Activated CD4-positive, alpha-beta T cell treated with anti-CD3 and anti-CD28 coated beads, Interleukin-2, amount 50 U/mL, for 4 hours (primary cell): Measurements from ENCODE around the gene ENG.
"Not testable (repeated sequence)": the region's sequence is repeated elsewhere in the genome, so short reads cannot be mapped to it uniquely, and the experiment has no call there.

ENCODE experiments used
- DNase-seq, 2 experiments: peaks; one replicate each; pipeline ENCODE4 v3.0.0-alpha.2; 2020

ENG gene

DNA sequence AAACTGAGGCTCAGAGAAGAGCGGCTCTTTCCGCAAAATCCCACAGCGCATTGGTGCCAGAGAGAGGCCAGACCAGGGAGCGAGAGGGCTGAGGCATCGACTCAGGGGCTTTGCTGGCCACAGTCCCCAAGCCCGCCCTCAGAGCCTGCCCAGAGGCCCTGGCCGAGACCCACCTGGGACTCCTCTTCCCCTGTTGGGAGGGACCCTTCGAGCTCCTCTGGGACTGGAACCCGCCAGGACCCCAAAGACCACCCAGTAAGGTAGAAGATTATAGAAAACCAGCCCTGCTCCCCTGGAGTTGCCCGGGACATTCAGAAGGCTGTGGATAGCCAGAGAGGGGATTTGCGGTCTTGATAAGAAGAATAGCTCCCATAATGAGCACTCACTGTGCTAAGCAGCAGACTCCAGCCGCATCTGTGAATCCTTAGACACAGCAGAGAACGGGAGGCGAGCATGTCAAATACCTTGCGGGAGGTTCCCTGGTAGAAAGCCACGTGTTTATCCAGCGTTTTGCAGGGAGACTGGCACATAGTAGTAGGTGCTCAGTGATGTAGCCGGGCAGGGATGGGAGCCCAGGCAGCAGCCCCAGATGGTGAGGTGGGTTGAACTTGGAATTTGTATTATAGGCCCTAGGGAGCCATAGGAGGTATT is 23.7 kb upstream of the ENG start:
- DNase-seq, result no peak

DNA sequence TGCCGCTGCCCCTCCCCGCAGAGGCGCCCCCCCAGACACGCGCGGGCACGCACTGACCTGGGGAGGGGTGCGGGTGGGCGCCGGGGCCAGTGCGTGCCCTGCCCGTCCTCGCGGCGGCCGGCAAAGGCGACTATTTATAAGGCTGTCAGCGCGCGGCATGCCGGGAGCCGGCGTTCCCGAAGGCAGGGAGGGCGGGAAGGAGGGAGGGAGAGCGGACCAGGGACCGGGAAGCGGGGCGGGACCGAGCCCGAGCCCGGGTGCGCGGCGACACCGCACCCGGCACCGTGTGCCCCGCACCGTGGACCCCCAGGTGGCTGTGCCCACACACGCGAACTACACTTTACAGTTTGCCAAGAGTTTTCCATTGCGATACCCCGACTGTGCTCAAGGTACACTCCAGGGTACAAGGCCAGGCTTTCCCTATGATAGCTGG is 23.1 kb upstream of the ENG start, which contains the start of gene AK1:
TSS of gene AK1 (minus strand) at position 110 of the 433 bp plus-strand sequence. CDS start 3,058 bp downstream, outside the sequence.
- no peak for DNase-seq

- DNase-seq, result no peak
Observed at GRCh38 chr9:127876764-127877562, 22.5 kb upstream of the ENG start.

- no peak for DNase-seq
Observed at GRCh38 chr9:127876026-127876763, 21.7 kb upstream of the ENG start.

DNA sequence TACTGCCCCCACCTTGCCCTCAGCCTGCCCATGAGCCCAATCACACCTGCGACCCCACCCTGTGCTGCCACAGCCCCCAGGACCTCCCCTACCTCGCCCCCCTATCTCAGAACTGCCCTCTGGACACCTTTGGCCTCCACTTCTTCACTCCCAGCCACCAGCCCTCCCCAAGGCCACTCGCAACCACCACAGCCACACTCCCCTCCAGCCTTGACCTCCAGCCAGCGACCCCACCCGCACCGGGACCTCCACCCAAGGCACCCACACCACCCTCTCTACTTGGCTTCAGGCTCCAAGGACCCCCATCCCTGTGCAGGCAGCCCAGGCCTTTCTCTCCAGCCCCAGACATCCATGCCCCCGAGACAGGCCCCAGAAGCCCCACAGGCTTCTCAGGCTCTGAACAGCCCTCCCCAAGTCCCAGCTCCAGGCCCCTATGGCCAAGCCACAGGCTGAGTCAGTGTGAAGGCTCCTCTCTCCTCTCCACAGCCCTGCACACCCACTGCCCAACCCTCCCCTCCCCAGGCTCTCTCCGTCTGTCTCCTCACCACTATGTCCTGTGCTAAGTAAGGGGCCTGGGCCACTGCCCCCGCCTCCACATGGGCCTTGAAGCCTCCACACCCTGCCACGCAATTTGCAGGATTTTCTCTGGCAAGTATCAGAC is 21.0 kb upstream of the ENG start:
- DNase-seq, result no peak

- no peak for DNase-seq
Observed at GRCh38 chr9:127874301-127875221, 20.1 kb upstream of the ENG start.

DNA sequence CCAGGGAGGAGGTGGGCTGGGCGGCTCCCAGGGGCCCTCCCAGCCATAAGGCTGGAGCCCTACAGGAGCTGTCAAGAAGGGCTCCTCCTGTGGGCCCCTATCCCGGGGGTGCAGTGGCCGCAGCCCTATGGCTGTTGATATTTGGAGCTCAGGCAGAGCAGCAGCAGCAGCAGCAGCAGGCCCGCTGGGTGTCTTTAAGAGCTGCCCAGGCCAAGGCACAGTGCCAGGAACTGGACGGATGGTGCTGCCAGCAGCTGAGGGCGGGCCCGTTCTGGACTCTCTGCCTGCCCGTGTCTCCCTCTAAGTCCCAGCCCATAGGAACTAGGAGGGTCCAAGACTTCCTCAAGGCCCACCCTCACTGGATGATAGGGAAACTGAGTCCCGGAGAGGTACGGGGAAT is 19.4 kb upstream of the ENG start:
- no peak for DNase-seq

- no peak for DNase-seq
Observed at GRCh38 chr9:127873223-127873691, 18.8 kb upstream of the ENG start.

DNA sequence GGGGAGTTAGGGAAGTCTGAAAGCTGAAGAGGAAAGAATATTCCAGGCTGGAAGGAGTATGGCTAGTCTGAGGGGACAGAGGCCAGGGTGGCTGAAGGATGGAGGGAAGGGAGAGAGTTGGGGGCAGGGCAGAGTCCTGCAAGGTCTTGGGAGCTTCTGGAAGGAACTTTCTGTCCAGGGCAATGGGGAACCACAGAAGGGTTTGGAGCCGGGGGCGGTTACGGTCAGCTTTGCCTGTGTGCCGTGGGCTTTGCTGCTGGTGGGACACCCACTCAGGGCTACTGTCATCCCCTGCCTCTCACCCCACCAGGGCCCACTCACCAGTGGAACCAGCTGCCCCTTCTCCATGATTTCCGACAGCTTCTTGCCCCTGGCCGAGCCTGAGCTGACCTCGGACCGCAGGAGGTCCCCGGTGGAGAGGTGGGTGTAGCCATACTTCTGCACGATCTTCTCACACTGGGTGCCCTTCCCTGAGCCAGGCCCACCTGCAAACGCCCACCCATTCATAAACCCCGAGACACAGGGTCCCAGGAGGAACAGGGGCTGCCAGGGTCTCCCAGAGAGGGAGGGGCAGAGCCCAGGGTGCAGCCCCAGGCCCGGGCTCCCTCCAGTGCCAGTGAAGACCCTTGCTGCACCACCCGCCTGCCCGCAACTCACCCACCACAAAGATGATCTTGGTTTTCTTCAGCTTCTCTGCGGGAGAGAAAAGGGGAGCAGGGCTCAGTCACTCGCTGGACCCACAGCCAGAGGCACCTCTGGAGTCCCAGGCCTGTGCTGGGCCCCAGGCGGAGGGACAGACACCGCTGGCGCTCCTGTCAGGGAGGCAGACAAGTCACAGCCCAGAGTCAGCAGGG is 18.1 kb upstream of the ENG start:
- DNase-seq, result no peak

DNA sequence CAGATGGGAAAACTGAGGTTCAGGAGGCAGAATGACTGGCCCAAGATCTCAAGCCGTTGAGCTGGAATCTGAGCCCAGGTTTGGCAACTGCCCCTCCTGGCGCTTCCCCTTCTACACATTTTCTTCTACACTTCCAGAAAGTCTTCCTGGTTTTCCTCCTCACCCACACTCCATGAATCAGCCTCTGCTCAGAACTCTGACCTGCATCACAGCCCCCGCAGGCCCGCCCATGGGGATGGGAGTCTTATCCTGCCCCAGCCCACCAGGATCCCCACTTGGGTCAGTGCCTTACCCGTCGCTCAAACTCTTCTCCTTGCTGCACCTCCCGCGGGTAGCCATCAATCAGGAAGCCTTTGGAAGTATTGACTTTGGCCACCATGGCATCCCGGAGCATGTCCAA is 17.1 kb upstream of the ENG start:
- no peak for DNase-seq

- DNase-seq, result no peak
Observed at GRCh38 chr9:127870887-127871286, 16.4 kb upstream of the ENG start.

DNA sequence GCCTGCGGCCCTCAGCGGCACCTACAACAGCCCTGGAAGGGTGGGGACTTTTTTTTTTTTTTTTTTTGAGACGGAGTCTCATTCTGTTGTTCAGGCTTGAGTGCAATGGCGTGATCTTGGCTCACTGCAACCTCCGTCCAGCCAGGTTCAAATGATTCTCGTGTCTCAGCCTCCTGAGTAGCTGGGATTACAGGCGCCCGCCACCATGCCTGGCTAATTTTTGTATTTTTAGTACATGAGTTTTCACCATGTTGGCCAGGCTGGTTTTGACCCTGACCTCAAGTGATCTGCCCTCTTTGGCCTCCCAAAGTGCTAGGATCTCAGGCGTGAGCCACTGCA is 15.7 kb upstream of the ENG start:
- DNase-seq, result not testable (repeated sequence)

DNA sequence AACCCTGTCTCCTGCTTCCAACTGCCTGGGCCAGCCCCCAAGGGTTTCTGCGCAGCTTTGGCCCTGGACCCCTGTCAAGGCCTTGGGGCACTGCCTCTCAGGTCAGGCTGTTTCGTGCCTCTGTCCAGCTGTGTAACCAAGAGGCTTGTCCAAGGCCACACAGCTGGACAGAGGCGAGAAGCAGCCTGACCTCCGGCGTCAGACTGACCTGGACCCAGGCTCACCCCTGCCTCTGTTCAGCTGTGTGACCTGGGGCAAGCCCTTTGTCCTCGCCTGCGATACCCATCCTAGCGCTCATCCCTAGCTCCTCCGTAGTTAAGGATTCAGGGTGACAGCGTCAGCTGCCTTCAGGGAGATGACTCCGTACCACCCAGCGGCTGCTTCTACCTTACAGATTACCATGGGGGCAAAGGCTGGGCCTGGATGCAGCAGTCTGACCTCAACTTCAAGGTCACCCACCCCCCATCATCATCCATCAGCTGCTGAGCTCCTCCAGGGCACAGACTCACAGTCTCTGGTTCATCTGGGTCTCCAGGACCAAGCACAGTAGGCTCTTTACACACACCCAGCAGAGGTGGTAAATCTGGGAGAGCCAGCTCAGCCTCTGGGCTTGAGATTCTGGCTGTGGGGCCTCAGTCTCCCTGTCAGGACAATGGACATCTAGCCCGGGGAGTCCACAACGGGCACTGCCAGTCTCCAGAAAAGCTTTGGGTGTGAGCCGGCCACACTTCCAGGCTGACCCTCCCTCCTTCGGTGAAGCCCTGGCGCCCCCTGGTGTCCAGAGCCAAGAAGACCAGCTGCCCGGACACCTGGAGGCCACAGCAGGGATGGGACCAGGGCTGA is 15.1 kb upstream of the ENG start:
- DNase-seq, result peak; percentile 72 to 73

- DNase-seq, result no peak
Observed at GRCh38 chr9:127868278-127868902, 13.9 kb upstream of the ENG start.

GRCh38 chr9:127867356-127868277 is 13.2 kb upstream of the ENG start:
- DNase-seq, result no peak

GRCh38 chr9:127866535-127866934 is 12.1 kb upstream of the ENG start:
- DNase-seq, result no peak

GRCh38 chr9:127865645-127866464 is 11.4 kb upstream of the ENG start:
- no peak for DNase-seq
